ENCODE measurements around the gene MAN1C1. TPM values are rescaled to one million over a fixed set of nuclear protein-coding genes. Genes with fewer than 3 reads are reported as not detected.
A peak's percentile ranks its signal among the peaks of the same experiment; 100 is the strongest.

Gene MAN1C1
- total RNA-seq, 2 donors from 2014 or later: 2.7 to 4.3 TPM

- Histone ChIP-seq H3K9ac (ENCODE audit: low read depth in 2 of 2, low read length in 2 of 2) (no peak overlapping the region), H3K27ac (no peak overlapping the region), H3K4me3 (no peak overlapping the region), H3K27me3 (no peaks in the 10 kb centered on the region), H3K36me3 (no peaks in the 10 kb centered on the region), H3K4me1 (no peaks in the 10 kb centered on the region), H3K9me3 (no peaks in the 10 kb centered on the region)
- intact Hi-C loops (cut with DNase I): no loop called here
- no peak for TF ChIP-seq CTCF (IDR thresholded peaks at IDR 0.05)
- DNase-seq: peak; percentile 16
These were observed 33.1 kb downstream of the MAN1C1 start for GRCh38 chr1:25649505-25650288.

GRCh38 chr1:25650289-25650576, 33.6 kb downstream of the MAN1C1 start:
- no peak overlapping the region for H3K9ac ChIP-seq (ENCODE audit: low read depth in 2 of 2, low read length in 2 of 2)
- no peak overlapping the region for H3K4me3 ChIP-seq
- DNase-seq: no peak
- no peak for TF ChIP-seq CTCF (IDR thresholded peaks at IDR 0.05)
- no peaks in the 10 kb centered on the region for H3K4me1 ChIP-seq
- H3K27ac ChIP-seq: no peak overlapping the region
- no peaks in the 10 kb centered on the region for H3K36me3 ChIP-seq
- no peaks in the 10 kb centered on the region for H3K9me3 ChIP-seq
- no peaks in the 10 kb centered on the region for H3K27me3 ChIP-seq
- intact Hi-C loops (cut with DNase I): no loop called here

GRCh38 chr1:25651036-25651640, 34.5 kb downstream of the MAN1C1 start:
- no peak for TF ChIP-seq CTCF (IDR thresholded peaks at IDR 0.05)
- H3K36me3 ChIP-seq: no peaks in the 10 kb centered on the region
- no peak overlapping the region for H3K27ac ChIP-seq
- no peak for DNase-seq
- no peak overlapping the region for H3K9ac ChIP-seq (ENCODE audit: low read depth in 2 of 2, low read length in 2 of 2)
- H3K27me3 ChIP-seq: no peaks in the 10 kb centered on the region
- H3K9me3 ChIP-seq: no peaks in the 10 kb centered on the region
- H3K4me1 ChIP-seq: no peaks in the 10 kb centered on the region
- intact Hi-C loops (cut with DNase I): no loop called here
- H3K4me3 ChIP-seq: no peak overlapping the region

GRCh38 chr1:25651824-25652741, 35.5 kb downstream of the MAN1C1 start:
- H3K4me1 ChIP-seq: no peaks in the 10 kb centered on the region
- intact Hi-C loops (cut with DNase I): no loop called here
- no peak for TF ChIP-seq CTCF (IDR thresholded peaks at IDR 0.05)
- no peaks in the 10 kb centered on the region for H3K27me3 ChIP-seq
- no peak overlapping the region for H3K9ac ChIP-seq (ENCODE audit: low read depth in 2 of 2, low read length in 2 of 2)
- H3K9me3 ChIP-seq: no peaks in the 10 kb centered on the region
- H3K27ac ChIP-seq: no peak overlapping the region
- DNase-seq: no peak
- H3K4me3 ChIP-seq: no peak overlapping the region
- H3K36me3 ChIP-seq: no peaks in the 10 kb centered on the region

- H3K4me1 ChIP-seq: no peaks in the 10 kb centered on the region
- no peak for TF ChIP-seq CTCF (IDR thresholded peaks at IDR 0.05)
These were observed 37.0 kb downstream of the MAN1C1 start for GRCh38 chr1:25653558-25653957.

More at GRCh38 chr1:25653558-25653957, 37.0 kb downstream of the MAN1C1 start:
- no peaks in the 10 kb centered on the region for H3K27me3 ChIP-seq
- no peaks in the 10 kb centered on the region for H3K9me3 ChIP-seq
- H3K4me3 ChIP-seq: no peak overlapping the region
- H3K36me3 ChIP-seq: no peaks in the 10 kb centered on the region
- no peak overlapping the region for H3K9ac ChIP-seq (ENCODE audit: low read depth in 2 of 2, low read length in 2 of 2)
- intact Hi-C loops (cut with DNase I): no loop called here
- no peak overlapping the region for H3K27ac ChIP-seq
- no peak for DNase-seq
